Measurements from ENCODE around the gene MBOAT1. TPM values are rescaled to one million over a fixed set of nuclear protein-coding genes. Genes with fewer than 3 reads are reported as not detected.

MBOAT1 gene
- total and polyA plus RNA-seq, 4 experiments from 2014 or later: 0.49 to 24.6 (median 12.5) TPM

GRCh38 chr6:20055916-20056315, 156.4 kb downstream of the MBOAT1 start:
- no peaks in the 10 kb centered on the region for H3K4me1 ChIP-seq (ENCODE audit: insufficient read depth, low read length)
- H3K27me3 Mint-ChIP-seq: no peaks in the 10 kb centered on the region
- no peak overlapping the region for H3K4me3 Mint-ChIP-seq
- no peaks in the 10 kb centered on the region for H3K36me3 ChIP-seq (ENCODE audit: insufficient read depth, low read length)
- intact Hi-C loops (cut with micrococcal nuclease): no loop called here
- no peak overlapping the region for H3K4me3 ChIP-seq (ENCODE audit: low read length in 2 of 2)
- peaks cover 0 to 4% (median 0%) of the 10 kb centered on the region in 8 donors for H3K9me3 Mint-ChIP-seq
- H3K27ac ChIP-seq (ENCODE audit: low read depth, low read length): no peak overlapping the region
- no peaks in the 10 kb centered on the region for H3K4me1 Mint-ChIP-seq
- H3K27ac Mint-ChIP-seq: no peak overlapping the region
- DNase-seq: no peak
- ChIA-PET CTCF (ENCODE audit: partially characterized antibody) (interaction anchor here (1.0 kb wide), 1 partner anchor 1732 kb away, joined by 4 read pairs; no protein-coding TSS in a partner anchor), POLR2A (ENCODE audit: partially characterized antibody) (no interaction called here)
- H3K9me3 ChIP-seq (ENCODE audit: control insufficient read depth in 1 of 2, low read length in 2 of 2): no peaks in the 10 kb centered on the region
- H3K36me3 Mint-ChIP-seq: no peaks in the 10 kb centered on the region
- H3K27me3 ChIP-seq (ENCODE audit: insufficient read depth, low read length): no peaks in the 10 kb centered on the region

Other genes with a start within 250 kb of the MBOAT1 start
- gene E2F3, start 189.4 kb upstream of the MBOAT1 start, total RNA-seq: 10 to 100 TPM; 25.2 to 25.5 TPM
- gene E2F3, start 189.4 kb upstream of the MBOAT1 start, polyA plus RNA-seq: 1 to 10 TPM; 1.3 to 5.3 TPM

All from CD4-positive, alpha-beta memory T cell (primary cell).